Natural killer cell (primary cell): Measurements from ENCODE around the gene FARS2. TPM values are rescaled to one million over a fixed set of nuclear protein-coding genes. Genes with fewer than 3 reads are reported as not detected.

ENCODE experiments used
- ATAC-seq, 3 donors: fragments of 150-1000 bp in 2 of 3; fragments of 200-7000 bp in 1 of 3; cut with Tn5 transposase; 1 replicate in 1 of 3; 2 replicates in 2 of 3; pipeline ENCODE4 v1.10.0; 2021; ENCODE audit warnings: mild to moderate bottlenecking in 2 of 3, moderate library complexity in 2 of 3
- DNase-seq, 2 donors: peaks; one replicate each; pipeline versions ENCODE4 v3.0.0 to v3.0.0-alpha.2; 2013 to 2021; ENCODE audit warnings: mixed read lengths in 1 of 2
- H3K27ac ChIP-seq: one replicate; pipeline ENCODE4 v1.5.1; 2013; ENCODE audit warnings: mild to moderate bottlenecking, low read length
- H3K27me3 ChIP-seq: one replicate; pipeline ENCODE4 v1.6.1; 2013; ENCODE audit warnings: low read length; ENCODE audit not compliant: control insufficient read depth, insufficient read depth
- H3K36me3 ChIP-seq: one replicate; pipeline ENCODE4 v1.6.1; 2013; ENCODE audit warnings: low read length; ENCODE audit not compliant: control insufficient read depth, insufficient read depth
- H3K4me1 ChIP-seq: one replicate; pipeline ENCODE4 v1.6.1; 2013; ENCODE audit warnings: low read length; ENCODE audit not compliant: control insufficient read depth, insufficient read depth
- H3K4me3 ChIP-seq: one replicate; pipeline ENCODE4 v1.5.1; 2013; ENCODE audit warnings: low read length
- H3K9me3 ChIP-seq: one replicate; pipeline ENCODE4 v1.6.1; 2013; ENCODE audit warnings: low read length; ENCODE audit not compliant: control insufficient read depth, insufficient read depth
- H3K27ac Mint-ChIP-seq, 2 donors: one replicate each; pipeline ENCODE4 v1.8.0; 2022; ENCODE audit warnings: mild to moderate bottlenecking in 2 of 2, mixed read lengths in 2 of 2, moderate library complexity in 1 of 2
- H3K27me3 Mint-ChIP-seq, 2 donors: one replicate each; pipeline ENCODE4 v1.8.0; 2022; ENCODE audit warnings: low read depth in 2 of 2, mixed read lengths in 2 of 2
- H3K36me3 Mint-ChIP-seq: one replicate; pipeline ENCODE4 v1.8.0; 2022; ENCODE audit warnings: mixed read lengths
- H3K4me1 Mint-ChIP-seq, 2 donors: one replicate each; pipeline ENCODE4 v1.8.0; 2022; ENCODE audit warnings: mixed read lengths in 2 of 2
- H3K4me3 Mint-ChIP-seq: one replicate; pipeline ENCODE4 v1.8.0; 2022; ENCODE audit warnings: mild to moderate bottlenecking, moderate library complexity, mixed read lengths
- H3K9me3 Mint-ChIP-seq, 2 donors: one replicate each; pipeline ENCODE4 v1.8.0; 2022; ENCODE audit warnings: mixed read lengths in 2 of 2
- WGBS: methylation state at CpG from one replicate; pipeline ENCODE4 v1.1.7; 2013; ENCODE audit warnings: missing lambda C conversion rate; ENCODE audit not compliant: insufficient coverage; 5-methylcytosine and 5-hydroxymethylcytosine counted together
- intact Hi-C: fragments of 100-400 bp; cut with micrococcal nuclease; formaldehyde crosslinking; loops from one replicate; pipeline ENCODE4 v1.14.2; 2022
- total RNA-seq, 4 donors: library from RNA; stranded (reverse); fragments of 120-200 nt in 1 of 4; gene quantifications; one replicate each; pipeline versions ENCODE4 v1.2.3 to v1.2.4, GENCODE V29; 2013 to 2022
- TF ChIP-seq, protein P1 (sequence below): fragments of 200-600 bp; IDR thresholded peaks from one replicate; pipeline ENCODE4 v1.8.0; 2022; ENCODE audit warnings: antibody characterized with exemption

The FARS2 gene
- total RNA-seq, 3 donors from 2014 or later (not counting 1 experiment from before 2014, with no cell fraction given): 15.3 to 24.8 (median 22.7) TPM

DNA sequence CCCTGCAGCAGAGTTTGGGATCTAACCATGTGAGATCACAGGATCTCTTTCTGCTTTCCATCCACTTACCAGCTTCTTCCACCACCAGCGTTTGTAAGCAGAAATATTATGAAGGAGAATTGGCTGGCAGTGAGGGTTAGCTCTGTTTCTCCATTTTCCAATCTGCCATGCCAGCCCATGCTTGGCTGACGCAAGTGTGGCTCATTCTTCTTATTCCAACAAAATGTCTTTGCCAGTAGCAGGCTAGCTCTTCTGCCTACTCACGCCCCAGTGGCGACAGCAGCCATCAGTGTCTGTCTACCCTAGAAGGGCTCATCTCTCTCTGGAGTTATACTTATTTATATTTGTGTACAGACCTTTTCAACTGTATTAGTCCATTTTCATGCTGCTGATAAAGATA lies 286.2 kb downstream of the FARS2 start:
- Histone ChIP-seq H3K4me3 (no peak overlapping the region), H3K9me3 (peaks cover 3% of the 10 kb centered on the region), H3K27ac (no peak overlapping the region), H3K36me3 (no peaks in the 10 kb centered on the region), H3K4me1 (no peaks in the 10 kb centered on the region), H3K27me3 (no peaks in the 10 kb centered on the region)
- TF ChIP-seq, protein P1, sequence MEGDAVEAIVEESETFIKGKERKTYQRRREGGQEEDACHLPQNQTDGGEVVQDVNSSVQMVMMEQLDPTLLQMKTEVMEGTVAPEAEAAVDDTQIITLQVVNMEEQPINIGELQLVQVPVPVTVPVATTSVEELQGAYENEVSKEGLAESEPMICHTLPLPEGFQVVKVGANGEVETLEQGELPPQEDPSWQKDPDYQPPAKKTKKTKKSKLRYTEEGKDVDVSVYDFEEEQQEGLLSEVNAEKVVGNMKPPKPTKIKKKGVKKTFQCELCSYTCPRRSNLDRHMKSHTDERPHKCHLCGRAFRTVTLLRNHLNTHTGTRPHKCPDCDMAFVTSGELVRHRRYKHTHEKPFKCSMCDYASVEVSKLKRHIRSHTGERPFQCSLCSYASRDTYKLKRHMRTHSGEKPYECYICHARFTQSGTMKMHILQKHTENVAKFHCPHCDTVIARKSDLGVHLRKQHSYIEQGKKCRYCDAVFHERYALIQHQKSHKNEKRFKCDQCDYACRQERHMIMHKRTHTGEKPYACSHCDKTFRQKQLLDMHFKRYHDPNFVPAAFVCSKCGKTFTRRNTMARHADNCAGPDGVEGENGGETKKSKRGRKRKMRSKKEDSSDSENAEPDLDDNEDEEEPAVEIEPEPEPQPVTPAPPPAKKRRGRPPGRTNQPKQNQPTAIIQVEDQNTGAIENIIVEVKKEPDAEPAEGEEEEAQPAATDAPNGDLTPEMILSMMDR: no peak
- H3K27ac Mint-ChIP-seq: no peak overlapping the region
- 94% methylated on average over 3 of the region's 4 CpGs for WGBS
- ATAC-seq: no peak
- H3K4me3 Mint-ChIP-seq: no peak overlapping the region
- peaks cover 0 to 3% of the 10 kb centered on the region in 2 donors for H3K9me3 Mint-ChIP-seq
- no peak for DNase-seq
- H3K27me3 Mint-ChIP-seq: no peaks in the 10 kb centered on the region
- peaks cover 17% of the 10 kb centered on the region for H3K36me3 Mint-ChIP-seq
- H3K4me1 Mint-ChIP-seq: peaks cover 0 to 6% of the 10 kb centered on the region in 2 donors
- intact Hi-C loops: no loop called here

DNA sequence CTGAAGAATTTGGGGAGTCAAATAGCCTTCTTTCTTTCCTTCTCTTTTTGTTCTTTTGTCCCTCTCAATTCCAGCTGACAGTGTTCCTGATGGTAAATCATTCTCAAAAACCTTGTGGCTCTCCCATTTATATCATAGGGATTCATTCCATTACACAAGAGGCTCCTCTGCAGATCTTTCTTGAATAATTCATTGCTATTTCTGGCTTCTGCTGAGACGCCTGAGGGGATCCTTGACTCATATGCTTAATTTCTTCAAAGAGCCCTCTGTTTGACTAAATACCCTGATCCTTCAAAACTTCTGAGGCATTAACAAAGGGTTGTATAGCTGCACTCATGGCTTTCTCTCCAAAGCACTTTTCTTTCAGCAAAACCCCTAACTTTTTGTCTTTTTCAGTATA lies 289.3 kb downstream of the FARS2 start:
- peaks cover 17% of the 10 kb centered on the region for H3K36me3 Mint-ChIP-seq

GRCh38 chr6:5552243-5552642 lies 290.9 kb downstream of the FARS2 start:
- H3K4me1 ChIP-seq: no peaks in the 10 kb centered on the region
- TF ChIP-seq, protein P1: no peak
- intact Hi-C loops: no loop called here
- H3K27ac ChIP-seq: no peak overlapping the region
- 84% methylated on average over 2 of the region's 2 CpGs for WGBS
- Mint-ChIP-seq H3K4me1 (peaks cover 0 to 6% of the 10 kb centered on the region in 2 donors), H3K9me3 (peaks cover 0 to 7% of the 10 kb centered on the region in 2 donors), H3K4me3 (no peak overlapping the region), H3K36me3 (peaks cover 8% of the 10 kb centered on the region), H3K27ac (no peak overlapping the region), H3K27me3 (no peaks in the 10 kb centered on the region)
- peaks cover 3% of the 10 kb centered on the region for H3K9me3 ChIP-seq
- ATAC-seq (no peak), DNase-seq (no peak)
- H3K4me3 ChIP-seq: no peak overlapping the region
- H3K36me3 ChIP-seq: no peaks in the 10 kb centered on the region
- no peaks in the 10 kb centered on the region for H3K27me3 ChIP-seq

More for the DNA sequence above, 289.3 kb downstream of the FARS2 start:
- H3K4me1 ChIP-seq: no peaks in the 10 kb centered on the region
- H3K27ac ChIP-seq: no peak overlapping the region
- Mint-ChIP-seq H3K27me3 (no peaks in the 10 kb centered on the region), H3K4me3 (no peak overlapping the region), H3K9me3 (peaks cover 0 to 7% of the 10 kb centered on the region in 2 donors), H3K4me1 (peaks cover 0 to 6% of the 10 kb centered on the region in 2 donors), H3K27ac (no peak overlapping the region)
- ATAC-seq: no peak
- H3K9me3 ChIP-seq: peaks cover 3% of the 10 kb centered on the region
- DNase-seq: no peak
- intact Hi-C loops: no loop called here
- H3K36me3 ChIP-seq: no peaks in the 10 kb centered on the region
- TF ChIP-seq, protein P1: no peak
- H3K4me3 ChIP-seq: no peak overlapping the region
- H3K27me3 ChIP-seq: no peaks in the 10 kb centered on the region
- WGBS: 94% methylated on average over 1 of the region's 1 CpG

- Histone ChIP-seq H3K4me3 (no peak overlapping the region), H3K27ac (no peak overlapping the region), H3K4me1 (no peaks in the 10 kb centered on the region), H3K36me3 (no peaks in the 10 kb centered on the region), H3K27me3 (no peaks in the 10 kb centered on the region), H3K9me3 (peaks cover 3% of the 10 kb centered on the region)
- TF ChIP-seq, protein P1: no peak
- Mint-ChIP-seq H3K9me3 (peaks cover 0 to 7% of the 10 kb centered on the region in 2 donors), H3K4me1 (peaks cover 0 to 6% of the 10 kb centered on the region in 2 donors), H3K4me3 (no peak overlapping the region), H3K27ac (no peak overlapping the region), H3K36me3 (no peaks in the 10 kb centered on the region), H3K27me3 (no peaks in the 10 kb centered on the region)
- intact Hi-C loops: no loop called here
- 59% methylated on average over 3 of the region's 4 CpGs for WGBS
- DNase-seq: no peak
- ATAC-seq: no peak
Observed at GRCh38 chr6:5553767-5554166, 292.5 kb downstream of the FARS2 start.
